GM23248 (cell line): ENCODE data around the gene RNF34. TPM values are rescaled to one million over a fixed set of nuclear protein-coding genes. Genes with fewer than 3 reads are reported as not detected.

Source experiments
- DNase-seq: peaks from one replicate; pipeline ENCODE4 v3.0.0-alpha.2; 2015
- H2AFZ ChIP-seq: fragments of 200-600 bp; sonication (generic); 2 replicates; pipeline ENCODE4 v1.6.1; 2016; ENCODE audit warnings: antibody characterized with exemption
- H3F3A ChIP-seq: fragments of 200-600 bp; sonication (generic); 2 replicates; pipeline ENCODE4 v1.6.1; 2016; ENCODE audit warnings: mild to moderate bottlenecking, antibody characterized with exemption, mixed run types; ENCODE audit not compliant: insufficient read depth
- H3K27ac ChIP-seq: fragments of 200-600 bp; sonication (generic); 2 replicates; pipeline ENCODE4 v1.5.1; 2016; ENCODE audit warnings: mild to moderate bottlenecking
- H3K27me3 ChIP-seq: fragments of 200-600 bp; sonication (generic); replicated peaks from 2 replicates; pipeline ENCODE4 v1.6.1; 2016; ENCODE audit warnings: mild to moderate bottlenecking; ENCODE audit not compliant: insufficient read depth
- H3K36me3 ChIP-seq: fragments of 200-600 bp; sonication (generic); 2 replicates; pipeline ENCODE4 v1.6.1; 2016; ENCODE audit warnings: low read depth, mild to moderate bottlenecking
- H3K4me1 ChIP-seq: fragments of 200-600 bp; sonication (generic); 2 replicates; pipeline ENCODE4 v1.6.1; 2016; ENCODE audit warnings: mild to moderate bottlenecking; ENCODE audit not compliant: insufficient read depth
- H3K4me2 ChIP-seq: fragments of 200-600 bp; sonication (generic); one replicate; pipeline ENCODE4 v1.6.1; 2016; ENCODE audit warnings: mild to moderate bottlenecking; ENCODE audit not compliant: unreplicated experiment
- H3K4me3 ChIP-seq: fragments of 200-600 bp; sonication (generic); 2 replicates; pipeline ENCODE4 v1.5.1; 2016; ENCODE audit warnings: mild to moderate bottlenecking
- H3K79me2 ChIP-seq: fragments of 200-600 bp; sonication (generic); 2 replicates; pipeline ENCODE4 v1.6.1; 2016; ENCODE audit warnings: mild to moderate bottlenecking; ENCODE audit not compliant: insufficient read depth
- H3K9ac ChIP-seq: fragments of 200-600 bp; sonication (generic); 2 replicates; pipeline ENCODE4 v1.6.1; 2016; ENCODE audit warnings: mild to moderate bottlenecking
- H3K9me2 ChIP-seq: fragments of 200-600 bp; sonication (generic); 2 replicates; pipeline ENCODE4 v1.6.1; 2016; ENCODE audit warnings: mixed run types, mild to moderate bottlenecking, moderate library complexity; ENCODE audit not compliant: insufficient read depth
- H3K9me3 ChIP-seq: fragments of 200-600 bp; sonication (generic); one replicate; pipeline ENCODE4 v1.6.1; 2017; ENCODE audit warnings: low read depth
- H4K20me1 ChIP-seq: fragments of 200-600 bp; sonication (generic); 2 replicates; pipeline ENCODE4 v1.6.0; 2016; ENCODE audit not compliant: insufficient read depth
- EZH2 ChIP-seq: fragments of 200-600 bp; sonication (generic); IDR thresholded peaks from 2 replicates; pipeline ENCODE4 v1.6.1; 2018; ENCODE audit warnings: antibody characterized with exemption, mild to moderate bottlenecking; ENCODE audit not compliant: insufficient read depth, poor library complexity, severe bottlenecking
- EZH2phosphoT487 ChIP-seq: fragments of 200-600 bp; sonication (generic); IDR thresholded peaks from 2 replicates; pipeline ENCODE4 v1.6.1; 2018; ENCODE audit warnings: antibody characterized with exemption, moderate library complexity, mild to moderate bottlenecking, low read depth; ENCODE audit not compliant: insufficient read depth
- WGBS, 2 experiments: methylation state at CpG; one replicate each; pipeline ENCODE4 v1.1.6; 2015 to 2017; ENCODE audit warnings: low lambda C conversion rate in 2 of 2, low coverage in 1 of 2; ENCODE audit errors: missing lambda C conversion rate in 2 of 2; 5-methylcytosine and 5-hydroxymethylcytosine counted together
- in situ Hi-C: fragments of 300-500 bp; cut with MboI; formaldehyde crosslinking; loops from 2 replicates; pipeline ENCODE4 v1.15.0; 2020
- polyA plus RNA-seq: library from polyadenylated mRNA; unstranded; fragments of >200 nt; fragmentation: Nextera tagmentation; extraction: Ambion mirVana; gene quantifications from 2 replicates; pipeline ENCODE4 v1.2.1, GENCODE V29; 2016
- total RNA-seq: library from RNA; depleted of rRNA; stranded (reverse); fragments of >200 nt; shearing (Covaris generic); gene quantifications from 2 replicates; pipeline ENCODE4 v1.2.3, GENCODE V29; 2014

Gene RNF34
- total and polyA plus RNA-seq, 2 experiments from 2014 or later = 42.8 to 48.2 TPM

DNA sequence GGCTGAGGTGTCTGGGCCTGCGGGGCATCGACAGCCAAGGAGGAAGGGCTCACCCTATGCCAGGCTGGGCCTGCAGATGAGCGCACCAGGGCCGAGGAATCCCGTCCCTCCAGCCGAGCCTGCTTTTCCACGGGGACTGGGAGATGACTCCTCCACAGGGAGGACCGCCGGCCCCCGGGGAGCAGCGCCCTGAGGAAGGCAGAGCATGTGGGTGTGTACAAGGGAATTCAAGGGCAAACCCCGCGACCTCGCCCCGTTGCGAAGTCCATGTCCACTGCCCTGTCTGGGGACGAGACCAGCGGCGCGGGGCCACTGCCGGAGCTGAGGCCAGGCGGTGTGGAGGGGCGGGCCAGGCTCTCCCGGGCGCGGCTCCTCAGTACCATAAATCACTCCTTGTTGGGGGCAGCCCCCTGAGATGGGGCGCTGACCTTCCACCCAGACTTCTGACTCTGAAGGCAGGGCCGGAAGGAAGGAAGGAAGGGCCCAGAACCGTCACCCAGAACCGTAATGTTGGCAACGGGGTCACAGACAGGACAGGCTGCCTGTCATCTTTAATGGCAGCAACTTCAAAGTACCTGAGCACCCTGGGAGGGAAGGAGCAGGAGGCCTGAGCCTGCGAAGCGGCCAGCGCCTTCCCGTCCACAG, 52.5 kb downstream of the RNF34 start:
- Histone ChIP-seq H3F3A (peaks cover 9% of the 10 kb centered on the region; the same call in 1 of the 2 replicates), H3K36me3 (no peaks in the 10 kb centered on the region), H3K4me3 (peak overlapping the region; percentile 70), H3K27me3 (no peaks in the 10 kb centered on the region), H3K27ac (peak overlapping the region; percentile 65), H2AFZ (peak overlapping the region; percentile 72), H3K9me2 (no peaks in the 10 kb centered on the region), H3K9me3 (no peaks in the 10 kb centered on the region), H3K9ac (peak overlapping the region; percentile 78), H3K79me2 (peaks cover 45% of the 10 kb centered on the region), H3K4me1 (peaks cover 13% of the 10 kb centered on the region), H4K20me1 (no peaks in the 10 kb centered on the region), H3K4me2 (peak overlapping the region; percentile 97)
- DNase-seq = peak; percentile 77
- WGBS, 2 experiments = 23 to 25% methylated on average over 33 to 35 of the region's 35 CpGs
- TF ChIP-seq EZH2 = no peak
- TF ChIP-seq EZH2phosphoT487 = no peak
- in situ Hi-C loops = no loop called here

DNA sequence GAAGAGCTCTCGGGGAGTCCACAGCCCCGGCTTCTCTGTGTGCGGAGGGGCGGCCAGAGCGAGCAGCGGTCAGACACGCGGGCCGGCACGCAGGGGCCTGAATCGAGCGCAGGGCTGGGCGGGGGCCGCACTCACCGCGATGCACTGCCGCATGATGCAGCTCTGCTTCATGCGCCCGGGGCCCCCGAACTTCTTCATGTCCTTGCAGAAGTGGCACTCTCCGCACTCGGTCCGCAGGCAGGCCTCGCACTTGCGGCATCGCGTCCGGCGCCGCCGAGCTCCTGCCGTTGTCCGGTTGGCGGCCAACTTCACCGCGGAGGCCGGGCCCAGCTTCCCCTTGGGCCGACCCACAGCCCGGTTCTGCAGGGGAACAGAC, 53.1 kb downstream of the RNF34 start:
- no peak overlapping the region for H2AFZ ChIP-seq
- in situ Hi-C loops = no loop called here
- peaks cover 13% of the 10 kb centered on the region for H3K4me1 ChIP-seq
- no peak overlapping the region for H3K9ac ChIP-seq
- H3K36me3 ChIP-seq = no peaks in the 10 kb centered on the region
- peaks cover 50% of the 10 kb centered on the region for H3K79me2 ChIP-seq
- 96 to 99% methylated on average over 26 to 39 of the region's 39 CpGs for WGBS, 2 experiments
- no peak for DNase-seq
- H3K9me3 ChIP-seq = no peaks in the 10 kb centered on the region
- H3K27me3 ChIP-seq = no peaks in the 10 kb centered on the region
- H3K4me2 ChIP-seq = no peak overlapping the region
- H3K27ac ChIP-seq = no peak overlapping the region
- TF ChIP-seq EZH2phosphoT487 (no peak), EZH2 (no peak)
- no peaks in the 10 kb centered on the region for H3K9me2 ChIP-seq
- H4K20me1 ChIP-seq = no peaks in the 10 kb centered on the region
- H3F3A ChIP-seq = peaks cover 9% of the 10 kb centered on the region; the same call in 1 of the 2 replicates
- no peak overlapping the region for H3K4me3 ChIP-seq

DNA sequence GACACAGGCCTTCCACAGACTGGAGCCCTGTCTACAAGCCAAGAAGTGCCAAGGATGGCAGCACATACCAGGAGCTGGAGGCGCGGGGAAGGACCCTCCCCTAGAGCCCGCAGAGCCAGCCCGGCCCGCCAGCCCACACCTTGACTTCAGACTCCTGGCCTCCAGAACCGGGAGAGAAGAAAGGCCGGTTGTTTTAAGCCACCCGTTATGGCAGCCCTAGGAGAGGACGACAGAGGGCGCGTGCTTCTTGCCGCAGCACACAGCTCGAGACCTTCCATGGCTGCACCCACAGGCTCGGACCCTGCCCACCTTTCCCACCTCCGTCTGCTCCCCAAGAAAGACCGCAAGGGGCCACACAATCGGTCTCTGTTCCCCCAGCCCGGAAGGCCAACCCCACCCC, 53.7 kb downstream of the RNF34 start:
- 93 to 94% methylated on average over 18 of the region's 18 CpGs for WGBS, 2 experiments
- Histone ChIP-seq H4K20me1 (no peaks in the 10 kb centered on the region), H2AFZ (no peak overlapping the region), H3K27me3 (no peaks in the 10 kb centered on the region), H3F3A (peaks cover 9% of the 10 kb centered on the region; the same call in 1 of the 2 replicates), H3K4me1 (peaks cover 13% of the 10 kb centered on the region), H3K9ac (no peak overlapping the region), H3K4me2 (no peak overlapping the region), H3K9me2 (no peaks in the 10 kb centered on the region), H3K9me3 (no peaks in the 10 kb centered on the region), H3K36me3 (no peaks in the 10 kb centered on the region), H3K4me3 (no peak overlapping the region), H3K27ac (no peak overlapping the region), H3K79me2 (peaks cover 57% of the 10 kb centered on the region)
- TF ChIP-seq EZH2phosphoT487 (no peak), EZH2 (no peak)
- in situ Hi-C loops = no loop called here
- no peak for DNase-seq

- H3K79me2 ChIP-seq = peaks cover 69% of the 10 kb centered on the region
- no peaks in the 10 kb centered on the region for H3K9me3 ChIP-seq
- H3K4me2 ChIP-seq = no peak overlapping the region
- no peaks in the 10 kb centered on the region for H4K20me1 ChIP-seq
- H3K9me2 ChIP-seq = no peaks in the 10 kb centered on the region
- H3K4me1 ChIP-seq = peaks cover 13% of the 10 kb centered on the region
- DNase-seq = no peak
- no peak overlapping the region for H2AFZ ChIP-seq
- H3K27me3 ChIP-seq = no peaks in the 10 kb centered on the region
- peaks cover 9% of the 10 kb centered on the region; the same call in 1 of the 2 replicates for H3F3A ChIP-seq
- H3K27ac ChIP-seq = no peak overlapping the region
- no peak overlapping the region for H3K9ac ChIP-seq
- TF ChIP-seq EZH2 (no peak), EZH2phosphoT487 (no peak)
- 90% methylated on average over 6 of the region's 6 CpGs for WGBS, 2 experiments
- H3K36me3 ChIP-seq = no peaks in the 10 kb centered on the region
- in situ Hi-C loops = no loop called here
- H3K4me3 ChIP-seq = no peak overlapping the region
Observed at GRCh38 chr12:121454921-121455320, 55.0 kb downstream of the RNF34 start.
